ENCODE data around the gene LPCAT3. TPM values are rescaled to one million over a fixed set of nuclear protein-coding genes. Genes with fewer than 3 reads are reported as not detected.
A peak's percentile ranks its signal among the peaks of the same experiment; 100 is the strongest.

Gene LPCAT3
- total RNA-seq, 4 donors from 2014 or later: 18.2 to 230 (median 179) TPM

DNA sequence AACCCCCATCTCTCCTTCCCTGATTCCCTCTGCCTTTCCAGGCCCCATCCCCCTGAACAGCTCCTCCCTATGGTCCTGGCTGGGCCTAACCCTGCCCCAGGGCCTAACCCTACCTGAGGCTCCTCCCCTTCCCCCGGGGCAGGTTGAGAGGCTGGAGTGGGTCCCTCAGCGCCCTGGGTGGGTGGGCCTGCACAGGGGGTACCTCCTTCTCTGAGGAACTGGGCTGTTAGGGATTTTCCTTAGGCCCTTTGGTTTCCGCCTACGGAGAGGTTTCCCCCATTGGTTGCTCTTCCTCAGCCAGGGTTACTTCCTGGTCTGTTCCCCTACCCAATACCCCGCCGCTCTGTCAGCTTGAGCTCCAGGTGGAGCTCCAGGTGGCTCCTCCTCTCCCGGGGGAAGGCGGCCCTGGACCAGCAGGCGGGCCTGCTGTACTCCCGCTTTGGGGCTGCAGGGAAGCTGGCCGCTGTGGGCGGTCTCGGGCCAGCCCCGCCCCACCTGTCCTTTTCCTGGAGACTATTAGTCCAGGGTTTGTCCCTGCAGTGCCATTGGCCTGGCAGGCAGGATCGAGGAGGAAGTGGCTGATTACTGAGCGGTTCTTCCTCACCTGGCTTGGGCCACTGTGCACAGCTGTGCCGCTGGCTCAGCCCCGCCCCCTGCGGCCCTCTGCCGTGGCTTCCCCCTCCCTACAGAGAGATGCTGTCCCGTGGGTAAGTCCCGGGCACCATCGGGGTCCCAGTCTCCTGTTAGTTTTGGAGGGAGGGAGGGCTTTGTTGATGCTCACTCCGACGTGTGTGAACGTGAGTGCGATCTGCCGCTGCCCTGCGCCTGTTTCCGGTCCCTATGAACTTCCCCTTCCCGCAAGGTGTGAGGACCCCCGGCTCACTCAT is 72.0 kb downstream of the LPCAT3 start:
- DNase-seq: peak; percentile 84 to 96 (median 95)
- peaks cover 0 to 6% (median 0%) of the 10 kb centered on the region in 3 donors for H3K36me3 ChIP-seq
- H3K4me3 ChIP-seq: peak overlapping the region; percentile 26 to 67 (median 52)
- H3K27ac ChIP-seq: peak overlapping the region; percentile 90 to 97 (median 94)
- H3K4me1 ChIP-seq: peaks cover 8 to 34% (median 30%) of the 10 kb centered on the region in 4 donors
- H3K27me3 ChIP-seq: no peaks in the 10 kb centered on the region
- TF ChIP-seq, protein P1, sequence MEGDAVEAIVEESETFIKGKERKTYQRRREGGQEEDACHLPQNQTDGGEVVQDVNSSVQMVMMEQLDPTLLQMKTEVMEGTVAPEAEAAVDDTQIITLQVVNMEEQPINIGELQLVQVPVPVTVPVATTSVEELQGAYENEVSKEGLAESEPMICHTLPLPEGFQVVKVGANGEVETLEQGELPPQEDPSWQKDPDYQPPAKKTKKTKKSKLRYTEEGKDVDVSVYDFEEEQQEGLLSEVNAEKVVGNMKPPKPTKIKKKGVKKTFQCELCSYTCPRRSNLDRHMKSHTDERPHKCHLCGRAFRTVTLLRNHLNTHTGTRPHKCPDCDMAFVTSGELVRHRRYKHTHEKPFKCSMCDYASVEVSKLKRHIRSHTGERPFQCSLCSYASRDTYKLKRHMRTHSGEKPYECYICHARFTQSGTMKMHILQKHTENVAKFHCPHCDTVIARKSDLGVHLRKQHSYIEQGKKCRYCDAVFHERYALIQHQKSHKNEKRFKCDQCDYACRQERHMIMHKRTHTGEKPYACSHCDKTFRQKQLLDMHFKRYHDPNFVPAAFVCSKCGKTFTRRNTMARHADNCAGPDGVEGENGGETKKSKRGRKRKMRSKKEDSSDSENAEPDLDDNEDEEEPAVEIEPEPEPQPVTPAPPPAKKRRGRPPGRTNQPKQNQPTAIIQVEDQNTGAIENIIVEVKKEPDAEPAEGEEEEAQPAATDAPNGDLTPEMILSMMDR (IDR thresholded peaks at IDR 0.05): peak in 3 of 6 experiments; percentile 39 to 46 (median 41)
- peak; percentile 88 to 97 for TF ChIP-seq POLR2A (IDR thresholded peaks at IDR 0.05)
- no peaks in the 10 kb centered on the region for H3K9me3 ChIP-seq

DNA sequence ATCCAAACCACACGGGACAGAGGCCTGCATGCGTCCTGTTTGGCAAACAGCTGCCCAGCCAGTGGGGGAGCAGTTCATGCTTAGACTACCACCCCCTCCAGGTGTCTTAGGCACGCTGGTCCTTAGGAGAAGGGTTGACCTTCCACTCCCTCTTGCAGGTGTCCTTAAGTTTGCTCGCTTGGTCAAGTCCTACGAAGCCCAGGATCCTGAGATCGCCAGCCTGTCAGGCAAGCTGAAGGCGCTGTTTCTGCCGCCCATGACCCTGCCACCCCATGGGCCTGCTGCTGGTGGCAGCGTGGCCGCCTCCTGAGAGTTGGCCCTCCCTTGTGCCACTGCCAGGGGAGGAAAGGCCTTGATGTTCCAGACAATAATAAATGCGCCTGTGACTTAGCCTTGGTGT is 72.7 kb downstream of the LPCAT3 start:
- Histone ChIP-seq H3K27me3 (no peaks in the 10 kb centered on the region), H3K36me3 (peaks cover 0 to 12% (median 0%) of the 10 kb centered on the region in 3 donors), H3K9me3 (no peaks in the 10 kb centered on the region), H3K4me3 (peak overlapping the region in 3 of 4 donors; percentile 48 to 67 (median 55)), H3K27ac (peak overlapping the region; percentile 90 to 97 (median 94)), H3K4me1 (peaks cover 8 to 33% (median 28%) of the 10 kb centered on the region in 4 donors)
- no peak for DNase-seq
- TF ChIP-seq, protein P1 (IDR thresholded peaks at IDR 0.05): no peak
- TF ChIP-seq POLR2A (IDR thresholded peaks at IDR 0.05): no peak

DNA sequence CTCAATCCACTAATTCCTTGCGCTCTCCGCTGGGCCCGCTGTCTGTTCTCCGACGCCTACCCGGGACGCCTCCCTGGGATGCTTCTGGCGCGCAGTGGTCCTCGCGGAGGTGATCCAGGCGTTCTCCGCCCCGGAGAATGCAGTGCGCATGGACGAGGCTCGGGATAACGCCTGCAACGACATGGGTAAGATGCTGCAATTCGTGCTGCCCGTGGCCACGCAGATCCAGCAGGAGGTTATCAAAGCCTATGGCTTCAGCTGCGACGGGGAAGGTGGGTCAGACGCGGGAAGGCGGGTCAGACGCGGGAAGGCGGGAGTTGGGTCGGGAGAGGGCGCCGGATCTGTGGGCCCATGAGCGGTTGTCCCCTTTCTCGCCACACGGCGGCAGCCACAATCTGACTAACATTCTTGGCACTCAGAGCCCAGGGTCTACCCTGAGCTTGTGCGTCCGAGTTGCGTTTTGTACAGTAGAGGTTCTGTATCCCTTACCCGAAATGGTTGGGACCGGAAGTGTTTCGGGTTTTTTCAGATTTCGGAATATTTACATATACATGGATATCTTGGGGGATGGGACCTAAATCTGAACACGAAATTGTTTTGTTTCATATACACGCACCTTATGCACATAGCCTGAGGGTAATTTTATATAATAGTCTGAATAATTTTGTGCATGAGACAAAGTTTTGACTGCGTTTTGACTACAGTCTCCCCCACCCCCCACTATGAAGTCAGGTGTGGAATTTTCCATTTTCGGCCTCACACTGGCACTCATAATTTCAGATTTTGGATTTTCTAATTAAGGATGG is 73.7 kb downstream of the LPCAT3 start:
- Histone ChIP-seq H3K27ac (peak overlapping the region; percentile 90 to 97 (median 94)), H3K4me3 (peak overlapping the region; percentile 48 to 69 (median 60)), H3K4me1 (peaks cover 8 to 33% (median 22%) of the 10 kb centered on the region in 4 donors), H3K9me3 (no peaks in the 10 kb centered on the region), H3K27me3 (no peaks in the 10 kb centered on the region), H3K36me3 (peaks cover 0 to 13% (median 0%) of the 10 kb centered on the region in 3 donors)
- TF ChIP-seq POLR2A (IDR thresholded peaks at IDR 0.05): peak; percentile 8 to 48
- TF ChIP-seq, protein P1 (IDR thresholded peaks at IDR 0.05): peak; percentile 81 to 98 (median 93)
- peak; percentile 93 to 97 (median 96) for DNase-seq

DNA sequence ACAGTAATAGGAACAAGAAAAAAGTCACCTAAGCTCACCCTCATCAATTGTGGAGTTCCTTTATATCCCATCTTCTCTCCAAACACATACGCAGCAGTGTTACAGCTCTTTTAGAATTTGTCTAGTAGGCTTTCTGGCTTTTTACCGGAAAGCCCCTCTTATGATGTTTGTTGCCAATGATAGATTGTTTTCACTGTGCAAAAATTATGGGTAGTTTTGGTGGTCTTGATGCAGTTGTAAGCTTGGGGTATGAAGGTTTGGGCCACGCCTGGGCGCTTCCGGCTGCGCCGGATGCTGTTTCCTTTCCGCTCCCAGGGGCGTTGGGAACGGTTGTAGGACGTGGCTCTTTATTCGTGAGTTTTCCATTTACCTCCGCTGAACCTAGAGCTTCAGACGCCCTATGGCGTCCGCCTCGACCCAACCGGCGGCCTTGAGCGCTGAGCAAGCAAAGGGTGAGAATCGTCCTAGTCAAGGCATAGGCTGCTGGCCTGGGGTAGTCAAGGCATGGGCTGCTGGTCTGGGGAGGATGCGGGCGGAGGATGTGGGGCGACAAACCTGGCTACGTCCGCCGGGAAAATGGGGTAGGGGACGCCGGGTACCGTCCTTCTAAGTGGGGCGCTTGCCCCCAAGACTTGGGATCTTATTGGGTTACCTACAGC is 74.4 kb downstream of the LPCAT3 start, which contains the start of the genes C12orf57 and RNU7-1:
TSS of gene C12orf57 (plus strand) at position 301 of the 659 bp plus-strand sequence. CDS start at position 401, 100 bp downstream.
TSS of gene RNU7-1 (plus strand) at position 95 of the 659 bp plus-strand sequence.
- Histone ChIP-seq H3K27me3 (no peaks in the 10 kb centered on the region), H3K27ac (peak within 1 kb of the TSS; percentile 90 to 97 (median 94)), H3K9me3 (no peaks in the 10 kb centered on the region), H3K36me3 (peaks cover 0 to 13% (median 0%) of the 10 kb centered on the region in 3 donors), H3K4me1 (peaks cover 8 to 41% (median 20%) of the 10 kb centered on the region in 4 donors), H3K4me3 (peak within 1 kb of the TSS; percentile 48 to 69 (median 60))
- peak; percentile 86 to 97 for TF ChIP-seq POLR2A (IDR thresholded peaks at IDR 0.05)
- TF ChIP-seq, protein P1 (IDR thresholded peaks at IDR 0.05): peak in 1 of 6 experiments; percentile 7
- DNase-seq: peak; percentile 69 to 87 (median 80)

DNA sequence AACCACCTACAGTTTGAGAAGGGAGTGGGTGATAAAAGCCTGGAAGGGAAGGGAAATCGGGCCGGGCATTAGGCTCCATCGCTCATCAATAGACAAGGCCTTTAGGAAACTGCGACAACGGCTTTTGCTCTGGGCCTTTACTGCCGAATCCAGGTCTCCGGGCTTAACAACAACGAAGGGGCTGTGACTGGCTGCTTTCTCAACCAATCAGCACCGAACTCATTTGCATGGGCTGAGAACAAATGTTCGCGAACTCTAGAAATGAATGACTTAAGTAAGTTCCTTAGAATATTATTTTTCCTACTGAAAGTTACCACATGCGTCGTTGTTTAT is 74.9 kb downstream of the LPCAT3 start:
- TF ChIP-seq, protein P1 (IDR thresholded peaks at IDR 0.05): no peak
- no peak for TF ChIP-seq POLR2A (IDR thresholded peaks at IDR 0.05)
- DNase-seq: peak; percentile 71 to 94 (median 86)
- Histone ChIP-seq H3K9me3 (no peaks in the 10 kb centered on the region), H3K4me3 (peak overlapping the region; percentile 48 to 69 (median 60)), H3K27ac (peak overlapping the region; percentile 90 to 97 (median 94)), H3K27me3 (no peaks in the 10 kb centered on the region), H3K4me1 (peaks cover 11 to 46% (median 22%) of the 10 kb centered on the region in 4 donors), H3K36me3 (peaks cover 0 to 13% (median 0%) of the 10 kb centered on the region in 3 donors)
